H1 (cell line): ENCODE data around the gene TACC2.

Source experiments
- ASH2L ChIP-seq: fragments of 200-600, 300-600 bp; sonication (generic); IDR thresholded peaks from one replicate; pipeline ENCODE4 v1.7.1; 2017; ENCODE audit warnings: low read length
- BCL11A ChIP-seq, 2 experiments: IDR thresholded peaks; one replicate each; pipeline ENCODE4 v1.6.1; 2011; ENCODE audit warnings: low read depth in 2 of 2, low read length in 2 of 2, mild to moderate bottlenecking in 2 of 2
- CTBP2 ChIP-seq: IDR thresholded peaks from 2 replicates; pipeline ENCODE4 v1.7.0; 2011; ENCODE audit warnings: borderline replicate concordance, mild to moderate bottlenecking, moderate library complexity, mixed read lengths, low read length; ENCODE audit not compliant: insufficient read depth, insufficient read length
- CTCF ChIP-seq, 3 experiments: IDR thresholded peaks; 1 replicate in 2 of 3; 2 replicates in 1 of 3; pipeline versions ENCODE4 v1.5.1 to v1.6.1; 2011; ENCODE audit warnings: low read length in 3 of 3, mild to moderate bottlenecking in 3 of 3, inconsistent platforms in 2 of 3, low read depth in 1 of 3, moderate library complexity in 1 of 3; ENCODE audit not compliant: insufficient read depth in 1 of 3; ENCODE audit errors: control extremely low read depth in 1 of 3
- EP300 ChIP-seq, 2 experiments: IDR thresholded peaks; 1 replicate in 1 of 2; 2 replicates in 1 of 2; pipeline ENCODE4 v1.6.1; 2011 to 2012; ENCODE audit warnings: low read depth in 2 of 2, low read length in 2 of 2, mild to moderate bottlenecking in 2 of 2, borderline replicate concordance in 1 of 2, inconsistent platforms in 1 of 2, moderate library complexity in 1 of 2
- EZH2 ChIP-seq: fragments of 200-600 bp; sonication (generic); IDR thresholded peaks from 2 replicates; pipeline ENCODE4 v1.7.1; 2012; ENCODE audit warnings: low read depth, mild to moderate bottlenecking, moderate library complexity, low read length, inconsistent platforms; ENCODE audit not compliant: severe bottlenecking
- PHF8 ChIP-seq: fragments of 200-600 bp; sonication (generic); conservative IDR thresholded peaks from 2 replicates; pipeline ENCODE4 v1.7.1; 2012; ENCODE audit warnings: low read depth, mild to moderate bottlenecking, inconsistent platforms, low read length, moderate library complexity
- POLR2A ChIP-seq, 2 experiments: IDR thresholded peaks; 1 replicate in 1 of 2; 2 replicates in 1 of 2; pipeline ENCODE4 v1.6.1; 2011; ENCODE audit warnings: low read depth in 2 of 2, low read length in 2 of 2, mild to moderate bottlenecking in 2 of 2; ENCODE audit errors: control extremely low read depth in 1 of 2
- POLR2AphosphoS5 ChIP-seq: IDR thresholded peaks from 2 replicates; pipeline ENCODE4 v1.6.1; 2011; ENCODE audit warnings: low read depth, low read length
- RAD21 ChIP-seq, 2 experiments: IDR thresholded peaks in 1 of 2; conservative IDR thresholded peaks in 1 of 2; 2 replicates each; pipeline ENCODE4 v1.6.1; 2011; ENCODE audit warnings: low read depth in 2 of 2, low read length in 2 of 2, improper control_type of control experiment in 1 of 2, inconsistent platforms in 1 of 2, mild to moderate bottlenecking in 1 of 2, moderate library complexity in 1 of 2
- SP1 ChIP-seq: IDR thresholded peaks from 2 replicates; pipeline ENCODE4 v1.6.1; 2011; ENCODE audit warnings: low read depth, low read length
- TEAD4 ChIP-seq: IDR thresholded peaks from 2 replicates; pipeline ENCODE4 v1.6.1; 2012; ENCODE audit warnings: low read depth, low read length, inconsistent platforms, mixed read lengths

GRCh38 chr10:122173766-122174435 lies 184.9 kb downstream of the TACC2 start:
- TF ChIP-seq CTCF (IDR thresholded peaks at IDR 0.05; ENCODE audit: control extremely low read depth in 1 of 3, insufficient read depth in 1 of 3, low read depth in 1 of 3, low read length in 3 of 3): no peak
- no peak for TF ChIP-seq POLR2A (IDR thresholded peaks at IDR 0.05; ENCODE audit: control extremely low read depth in 1 of 2, low read depth in 2 of 2, low read length in 2 of 2)
- TF ChIP-seq PHF8: no peak
- no peak for TF ChIP-seq SP1
- no peak for TF ChIP-seq POLR2AphosphoS5
- TF ChIP-seq TEAD4: no peak
- TF ChIP-seq ASH2L: no peak
- TF ChIP-seq BCL11A (IDR thresholded peaks at IDR 0.05; ENCODE audit: low read depth in 2 of 2, low read length in 2 of 2): no peak
- no peak for TF ChIP-seq EZH2
- no peak for TF ChIP-seq CTBP2
- TF ChIP-seq EP300 (IDR thresholded peaks at IDR 0.05; ENCODE audit: borderline replicate concordance in 1 of 2, low read depth in 2 of 2, low read length in 2 of 2): no peak
- TF ChIP-seq RAD21 (IDR thresholded peaks at IDR 0.05 in 1 of 2, conservative IDR thresholded peaks at IDR 0.05 in 1 of 2; ENCODE audit: low read depth in 2 of 2, low read length in 2 of 2): no peak
